GM10266 (cell line): ENCODE measurements around the gene INTS15.

Source experiments
- DNase-seq: peaks from one replicate; pipeline ENCODE4 v3.0.0; 2012; ENCODE audit errors: extremely low spot score
- TF ChIP-seq, protein P1 (sequence below): IDR thresholded peaks from 2 replicates; pipeline ENCODE4 v1.5.1; 2012; ENCODE audit warnings: mild to moderate bottlenecking, low read depth; ENCODE audit not compliant: control insufficient read depth, insufficient read depth; ENCODE audit errors: missing control alignments

Gene INTS15

DNA sequence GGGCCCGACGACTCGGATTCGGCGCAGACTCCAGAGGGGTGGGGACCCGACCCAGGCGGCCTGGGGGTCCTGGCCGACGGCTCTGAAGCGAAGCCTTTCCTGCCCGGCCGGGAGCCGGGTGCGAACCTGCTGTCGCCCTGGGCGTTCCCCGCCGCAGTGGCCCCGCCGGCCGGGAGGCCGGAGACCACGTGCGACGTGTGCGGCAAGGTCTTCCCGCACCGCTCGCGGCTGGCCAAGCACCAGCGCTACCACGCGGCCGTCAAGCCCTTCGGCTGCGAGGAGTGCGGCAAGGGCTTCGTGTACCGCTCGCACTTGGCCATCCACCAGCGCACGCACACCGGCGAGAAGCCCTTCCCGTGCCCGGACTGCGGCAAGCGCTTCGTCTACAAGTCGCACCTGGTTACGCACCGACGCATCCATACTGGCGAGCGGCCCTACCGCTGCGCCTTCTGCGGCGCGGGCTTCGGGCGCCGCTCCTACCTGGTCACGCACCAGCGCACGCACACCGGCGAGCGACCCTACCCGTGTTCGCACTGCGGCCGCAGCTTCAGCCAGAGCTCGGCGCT, 62.7 kb downstream of the INTS15 start:
- DNase-seq, result no peak
- TF ChIP-seq, protein P1, sequence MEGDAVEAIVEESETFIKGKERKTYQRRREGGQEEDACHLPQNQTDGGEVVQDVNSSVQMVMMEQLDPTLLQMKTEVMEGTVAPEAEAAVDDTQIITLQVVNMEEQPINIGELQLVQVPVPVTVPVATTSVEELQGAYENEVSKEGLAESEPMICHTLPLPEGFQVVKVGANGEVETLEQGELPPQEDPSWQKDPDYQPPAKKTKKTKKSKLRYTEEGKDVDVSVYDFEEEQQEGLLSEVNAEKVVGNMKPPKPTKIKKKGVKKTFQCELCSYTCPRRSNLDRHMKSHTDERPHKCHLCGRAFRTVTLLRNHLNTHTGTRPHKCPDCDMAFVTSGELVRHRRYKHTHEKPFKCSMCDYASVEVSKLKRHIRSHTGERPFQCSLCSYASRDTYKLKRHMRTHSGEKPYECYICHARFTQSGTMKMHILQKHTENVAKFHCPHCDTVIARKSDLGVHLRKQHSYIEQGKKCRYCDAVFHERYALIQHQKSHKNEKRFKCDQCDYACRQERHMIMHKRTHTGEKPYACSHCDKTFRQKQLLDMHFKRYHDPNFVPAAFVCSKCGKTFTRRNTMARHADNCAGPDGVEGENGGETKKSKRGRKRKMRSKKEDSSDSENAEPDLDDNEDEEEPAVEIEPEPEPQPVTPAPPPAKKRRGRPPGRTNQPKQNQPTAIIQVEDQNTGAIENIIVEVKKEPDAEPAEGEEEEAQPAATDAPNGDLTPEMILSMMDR, result no peak

GRCh38 chr7:6653071-6654003, 63.5 kb downstream of the INTS15 start:
- TF ChIP-seq, protein P1, result no peak

GRCh38 chr7:6654113-6654841, 64.5 kb downstream of the INTS15 start:
- DNase-seq, result no peak

More at GRCh38 chr7:6653071-6654003, 63.5 kb downstream of the INTS15 start:
- DNase-seq, result no peak

GRCh38 chr7:6654842-6655610, 65.2 kb downstream of the INTS15 start:
- no peak for DNase-seq
- TF ChIP-seq, protein P1, result no peak

More at GRCh38 chr7:6654113-6654841, 64.5 kb downstream of the INTS15 start:
- TF ChIP-seq, protein P1, result no peak

DNA sequence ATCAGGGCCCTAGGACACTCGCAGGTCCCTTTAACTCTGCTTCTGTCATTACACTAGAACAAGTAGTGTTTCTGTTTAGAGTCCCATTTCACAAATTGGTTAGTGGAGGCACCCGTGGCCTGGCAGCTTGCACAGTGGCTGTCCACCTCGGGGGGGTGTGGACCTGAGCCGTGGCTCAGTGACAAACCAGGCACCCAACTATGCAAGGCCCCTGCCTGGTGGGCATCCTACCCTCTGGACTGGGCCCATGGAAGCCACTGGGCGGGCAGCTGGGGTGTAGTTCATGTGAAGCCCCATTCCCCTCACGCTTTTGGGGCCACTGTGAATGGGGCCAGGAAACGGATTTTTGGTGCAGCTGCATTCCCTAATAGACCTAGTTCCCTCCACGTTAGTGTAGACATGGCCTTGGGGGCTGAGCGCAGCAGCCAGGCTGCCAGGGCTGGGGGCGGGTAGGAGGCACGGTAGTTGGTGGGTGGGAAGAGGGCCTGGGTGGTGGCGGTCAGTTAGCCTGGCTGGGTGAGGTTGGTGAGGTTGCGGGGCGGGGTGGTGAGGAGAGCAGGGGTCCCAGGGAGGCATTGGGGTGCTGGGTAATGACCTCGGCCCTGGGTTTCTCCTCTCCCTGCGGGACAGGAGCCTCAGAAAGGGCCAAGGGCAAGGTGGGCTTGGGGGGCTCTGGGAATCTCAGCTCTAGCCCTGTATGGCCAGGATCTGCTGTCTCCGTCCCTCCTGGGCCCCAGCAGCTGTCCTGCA, 66.0 kb downstream of the INTS15 start:
- TF ChIP-seq, protein P1, result no peak
- no peak for DNase-seq

DNA sequence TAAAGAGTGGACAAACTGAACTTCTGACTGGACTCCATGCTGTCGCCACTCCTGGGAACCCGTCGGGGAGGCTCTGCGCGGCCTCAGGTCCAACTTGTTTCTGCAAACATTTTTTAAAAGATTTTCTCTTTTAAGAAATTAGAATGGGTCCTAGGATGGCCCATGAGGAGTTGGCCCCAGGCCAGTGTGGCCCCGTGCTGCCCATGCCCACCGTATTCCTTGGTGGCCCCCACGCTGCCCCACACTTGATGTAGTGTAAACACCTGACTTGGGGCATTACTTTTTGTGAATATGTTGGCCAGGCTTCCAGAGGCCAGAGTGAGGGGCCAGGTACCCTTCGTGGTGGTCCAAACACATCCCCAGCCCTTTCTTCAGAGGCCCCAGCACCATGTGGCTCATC, 66.6 kb downstream of the INTS15 start:
- TF ChIP-seq, protein P1, result no peak
- no peak for DNase-seq
